ENCODE data around the gene ELSPBP1. TPM values are rescaled to one million over a fixed set of nuclear protein-coding genes. Genes with fewer than 3 reads are reported as not detected.

The ELSPBP1 gene
- total RNA-seq, 1 experiment from 2014 or later = not detected

GRCh38 chr19:47973529-47973928 is 20.9 kb upstream of the ELSPBP1 start:
- WGBS (ENCODE audit: extremely low coverage, insufficient read length, low lambda C conversion rate) = no CpG with 5 or more reads among the region's 6 CpGs
- TF ChIP-seq, protein P1, sequence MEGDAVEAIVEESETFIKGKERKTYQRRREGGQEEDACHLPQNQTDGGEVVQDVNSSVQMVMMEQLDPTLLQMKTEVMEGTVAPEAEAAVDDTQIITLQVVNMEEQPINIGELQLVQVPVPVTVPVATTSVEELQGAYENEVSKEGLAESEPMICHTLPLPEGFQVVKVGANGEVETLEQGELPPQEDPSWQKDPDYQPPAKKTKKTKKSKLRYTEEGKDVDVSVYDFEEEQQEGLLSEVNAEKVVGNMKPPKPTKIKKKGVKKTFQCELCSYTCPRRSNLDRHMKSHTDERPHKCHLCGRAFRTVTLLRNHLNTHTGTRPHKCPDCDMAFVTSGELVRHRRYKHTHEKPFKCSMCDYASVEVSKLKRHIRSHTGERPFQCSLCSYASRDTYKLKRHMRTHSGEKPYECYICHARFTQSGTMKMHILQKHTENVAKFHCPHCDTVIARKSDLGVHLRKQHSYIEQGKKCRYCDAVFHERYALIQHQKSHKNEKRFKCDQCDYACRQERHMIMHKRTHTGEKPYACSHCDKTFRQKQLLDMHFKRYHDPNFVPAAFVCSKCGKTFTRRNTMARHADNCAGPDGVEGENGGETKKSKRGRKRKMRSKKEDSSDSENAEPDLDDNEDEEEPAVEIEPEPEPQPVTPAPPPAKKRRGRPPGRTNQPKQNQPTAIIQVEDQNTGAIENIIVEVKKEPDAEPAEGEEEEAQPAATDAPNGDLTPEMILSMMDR (conservative IDR thresholded peaks at IDR 0.05) = no peak
- no peak overlapping the region for H4K91ac ChIP-seq (ENCODE audit: insufficient read length, low read depth, low read length)
- H2BK12ac ChIP-seq (ENCODE audit: insufficient read length, low read depth, low read length) = no peak overlapping the region
- no peak overlapping the region for H2BK20ac ChIP-seq (ENCODE audit: low read depth, low read length, poor library complexity, severe bottlenecking)
- H3K4me1 ChIP-seq (ENCODE audit: insufficient read depth, low read length) = no peaks in the 10 kb centered on the region
- no peak overlapping the region for H3K14ac ChIP-seq (ENCODE audit: insufficient read depth, low read length)
- no peak overlapping the region for H3K27ac ChIP-seq (ENCODE audit: insufficient read length, low read depth, low read length)
- no peak overlapping the region for H3K18ac ChIP-seq (ENCODE audit: insufficient read length, low read depth, low read length)
- H3K9me3 ChIP-seq (ENCODE audit: control insufficient read depth, low read depth, low read length) = no peaks in the 10 kb centered on the region
- no peak overlapping the region for H3K56ac ChIP-seq (ENCODE audit: insufficient read length, low read depth, low read length)
- no peak overlapping the region for H3K23ac ChIP-seq (ENCODE audit: insufficient read length, low read depth, low read length)
- no peaks in the 10 kb centered on the region for H3K27me3 ChIP-seq (ENCODE audit: insufficient read depth, low read length)
- Mint-ChIP-seq H3K4me1 (peaks cover 3 to 5% of the 10 kb centered on the region in 2 experiments; a peak in 3 of 4 replicates), H3K27me3 (ENCODE audit: low read depth) (peaks cover 16% of the 10 kb centered on the region), H3K4me3 (no peak overlapping the region), H3K36me3 (ENCODE audit: insufficient read depth in 1 of 3, low read depth in 3 of 3) (no peaks in the 10 kb centered on the region), H3K9me3 (no peaks in the 10 kb centered on the region; a peak in 2 of 5 replicates), H3K27ac (no peak overlapping the region)
- H3K9ac ChIP-seq (ENCODE audit: extremely low read depth, insufficient read length, low read length) = no peak overlapping the region
- H2BK5ac ChIP-seq (ENCODE audit: insufficient read length, low read length) = no peak overlapping the region
- no peak overlapping the region for H3K4me2 ChIP-seq (ENCODE audit: insufficient read depth, insufficient read length, low read length)
- H4K8ac ChIP-seq (replicated peaks; ENCODE audit: insufficient read length, low read depth, low read length) = no peak overlapping the region
- no peaks in the 10 kb centered on the region for H3K79me2 ChIP-seq (ENCODE audit: insufficient read depth, low read length)
- H2BK15ac ChIP-seq (ENCODE audit: low read depth, low read length) = no peak overlapping the region
- H3K23me2 ChIP-seq (ENCODE audit: insufficient read length, low read depth, low read length, poor library complexity, severe bottlenecking) = no peaks in the 10 kb centered on the region
- no peak overlapping the region for H2AFZ ChIP-seq (ENCODE audit: low read length)
- no peak overlapping the region for H3T11ph ChIP-seq (ENCODE audit: low read length)
- H3K4ac ChIP-seq (ENCODE audit: low read depth, low read length) = no peak overlapping the region
- H4K5ac ChIP-seq (ENCODE audit: insufficient read length, low read depth, low read length) = no peak overlapping the region
- no peak overlapping the region for H2AK5ac ChIP-seq (ENCODE audit: insufficient read length, low read length)
- H4K20me1 ChIP-seq (ENCODE audit: control insufficient read depth, insufficient read depth, insufficient read length) = no peaks in the 10 kb centered on the region
- DNase-seq = no peak
- H2BK120ac ChIP-seq (ENCODE audit: low read depth, low read length, poor library complexity, severe bottlenecking) = no peak overlapping the region
- H3K79me1 ChIP-seq (ENCODE audit: insufficient read depth, low read depth, low read length, poor library complexity, severe bottlenecking) = no peaks in the 10 kb centered on the region

Data from H9 (cell line).